GM19395 (cell line): ENCODE data around the gene GPR61.

Experiments used
- ATAC-seq: cut with Tn5 transposase; IDR thresholded peaks from one replicate; pipeline ENCODE4 v1.9.1; 2021; ENCODE audit warnings: mild to moderate bottlenecking, moderate library complexity; ENCODE audit not compliant: unreplicated experiment

GPR61 gene

GRCh38 chr1:109564194-109564878, 24.7 kb downstream of the GPR61 start:
- no peak for ATAC-seq

- no peak for ATAC-seq
These were observed 25.6 kb downstream of the GPR61 start for GRCh38 chr1:109565241-109565640.

DNA sequence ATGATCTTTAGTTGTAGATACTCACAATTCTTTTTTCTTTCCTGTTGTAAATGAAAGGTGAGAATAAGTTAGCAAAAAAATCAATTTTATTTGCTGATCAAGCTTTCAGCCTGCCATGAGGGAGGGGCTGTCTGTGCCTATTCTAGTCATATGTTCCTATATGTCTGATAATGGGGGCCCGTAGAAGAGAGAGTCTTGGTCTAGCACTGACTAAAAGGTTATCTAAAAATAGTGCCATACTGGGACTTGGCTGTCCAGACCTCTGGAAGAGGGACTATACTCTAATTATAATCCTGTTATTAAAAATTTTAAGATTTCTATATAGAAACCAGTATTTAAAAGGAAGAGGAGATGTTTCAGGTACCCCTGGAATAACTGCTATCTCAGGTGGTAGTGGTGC, 27.3 kb downstream of the GPR61 start:
- ATAC-seq = no peak

DNA sequence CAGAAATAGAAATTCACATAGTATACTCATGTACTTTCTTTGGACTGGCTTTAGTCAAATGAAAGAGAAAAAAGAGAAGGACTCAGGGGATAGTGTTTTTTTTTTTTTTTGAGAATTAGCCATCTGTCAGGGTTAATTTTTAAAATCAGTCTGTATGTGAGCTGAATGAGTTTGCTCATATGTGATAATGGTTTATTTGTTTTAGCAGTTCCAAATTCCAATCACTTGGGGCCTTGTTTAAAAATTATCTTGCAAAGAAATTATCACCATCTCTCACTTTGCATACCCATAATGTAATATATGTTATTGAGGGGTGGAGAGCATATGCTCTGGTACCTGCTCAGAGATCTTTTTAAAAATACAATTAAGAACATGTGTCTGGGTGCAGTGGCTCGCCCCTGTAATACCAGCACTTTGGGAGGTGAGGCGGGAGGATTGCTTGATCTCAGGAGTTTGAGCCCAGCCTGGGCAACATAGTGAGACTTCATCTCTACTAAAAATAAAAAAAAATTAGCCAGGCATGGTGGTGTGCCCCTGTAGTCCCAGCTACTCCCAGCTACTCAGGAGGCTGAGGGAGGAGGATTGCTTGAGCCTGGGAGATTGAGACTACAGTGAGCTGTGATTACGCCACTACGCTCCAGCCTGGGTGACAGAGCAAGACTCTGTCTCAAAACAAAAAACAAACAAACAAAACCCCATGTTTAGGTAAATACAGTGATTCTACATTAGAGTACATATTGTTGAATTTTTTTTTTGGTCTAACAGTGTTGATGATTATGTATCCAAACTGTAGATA, 28.4 kb downstream of the GPR61 start:
- ATAC-seq = no peak

GRCh38 chr1:109569323-109569722, 29.7 kb downstream of the GPR61 start:
- no peak for ATAC-seq

- no peak for ATAC-seq
These were observed 30.7 kb downstream of the GPR61 start for GRCh38 chr1:109570414-109570813.

- no peak for ATAC-seq
These were observed 34.1 kb downstream of the GPR61 start for GRCh38 chr1:109573785-109574184.

DNA sequence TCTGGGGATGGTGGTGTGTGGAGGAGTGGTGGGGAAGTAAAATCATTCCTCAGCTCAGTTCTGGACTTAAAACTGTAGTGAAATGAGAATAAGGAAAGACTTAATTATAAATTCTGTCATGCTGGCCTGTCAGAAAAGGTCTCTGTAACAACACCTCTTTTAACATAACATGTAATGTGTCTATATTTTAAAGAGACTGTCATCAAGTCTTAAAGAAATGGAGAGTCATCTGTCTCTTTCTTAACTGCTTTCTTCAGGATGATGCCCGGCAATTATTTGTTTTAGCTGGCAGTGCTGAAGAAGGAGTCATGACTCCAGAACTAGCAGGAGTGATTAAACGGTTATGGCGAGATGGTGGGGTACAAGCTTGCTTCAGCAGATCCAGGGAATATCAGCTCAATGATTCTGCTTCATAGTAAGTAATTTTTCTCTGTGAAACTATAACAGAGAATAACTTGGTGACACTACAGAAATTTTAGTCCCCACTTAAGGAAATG, 39.3 kb downstream of the GPR61 start:
- ATAC-seq = no peak

GRCh38 chr1:109579491-109579890, 39.8 kb downstream of the GPR61 start:
- ATAC-seq = no peak

GRCh38 chr1:109582021-109582420, 42.3 kb downstream of the GPR61 start:
- no peak for ATAC-seq

DNA sequence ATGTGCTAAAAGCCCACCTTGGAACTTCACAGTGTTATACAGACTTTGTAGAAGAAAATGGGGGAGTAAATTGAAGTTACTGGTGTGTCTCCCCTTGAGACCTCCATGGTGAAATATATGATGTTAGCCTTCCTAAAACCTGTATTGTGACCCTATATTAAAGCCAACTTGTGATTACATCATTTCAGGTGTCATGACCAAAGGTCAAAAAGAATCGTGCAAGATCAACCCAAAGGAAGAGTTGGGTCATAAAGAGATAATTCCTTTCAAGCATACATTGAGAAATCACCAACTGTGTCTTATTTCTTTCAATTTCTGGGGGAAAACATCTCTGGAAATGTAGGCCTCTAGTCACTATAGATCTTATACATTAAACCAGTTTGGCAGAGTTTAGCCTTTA, 45.1 kb downstream of the GPR61 start:
- no peak for ATAC-seq

GRCh38 chr1:109586055-109586454, 46.4 kb downstream of the GPR61 start:
- ATAC-seq = no peak

GRCh38 chr1:109589177-109589576, 49.5 kb downstream of the GPR61 start:
- ATAC-seq = no peak

- no peak for ATAC-seq
These were observed 50.0 kb downstream of the GPR61 start for GRCh38 chr1:109589679-109590078.

DNA sequence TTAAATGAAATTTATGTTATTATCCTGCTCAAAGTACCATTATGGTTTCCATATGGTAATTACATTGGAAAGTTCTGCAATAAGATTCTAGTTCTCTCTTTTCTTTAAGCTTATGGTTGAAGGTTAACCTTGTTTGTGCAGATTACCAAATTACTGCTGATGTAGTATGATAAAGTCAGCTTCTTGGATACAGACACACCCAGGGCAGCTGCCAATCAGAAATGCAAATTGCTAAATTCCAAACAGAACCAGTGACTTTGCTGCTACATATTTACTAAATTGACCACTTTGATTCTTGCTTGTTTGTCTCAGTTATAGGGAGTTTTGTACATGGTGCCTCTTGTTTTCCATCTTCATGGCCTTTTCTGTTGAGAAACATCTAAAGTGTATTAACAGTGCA, 53.2 kb downstream of the GPR61 start:
- ATAC-seq = no peak

GRCh38 chr1:109595531-109595930, 55.9 kb downstream of the GPR61 start:
- no peak for ATAC-seq
